Heart left ventricle (tissue), 13 donors: Measurements from ENCODE around the gene KCNMA1.

ENCODE experiments used
- CTCF ChIP-seq, 12 donors: fragments of 200-600 bp; sonication (generic) in 4 of 12; IDR thresholded peaks; one replicate each; pipeline versions ENCODE4 v1.5.0 to v1.8.0; 2018 to 2022; ENCODE audit warnings: antibody characterized with exemption in 12 of 12, mild to moderate bottlenecking in 5 of 12
- POLR2A ChIP-seq, 2 donors: fragments of 450-650 bp; IDR thresholded peaks; one replicate each; pipeline ENCODE4 v1.6.1; 2017; ENCODE audit warnings: antibody characterized with exemption in 2 of 2, mild to moderate bottlenecking in 2 of 2, moderate library complexity in 2 of 2
- donor health status: ischemic (EF 13 %, LVEDD 7.1; RV severe dilation, severe dysfunction).
- donor health status: DM: no; HTN: yes; CAD: no.
- donor health status: DM: no; HTN: no; CAD: no.
- donor health status: ischemic (EF 25% LVEDD 6.9; RV normal size, moderate dysfunction).
- donor health status: ischemic (EF 25% LVEDD 5.7; RV mildly dilated, moderate dysfunction).
- donor health status: ischemic (EF 35%, LVEDD 5.7; RV mildly dilated, moderate dysfunction).
- donor health status: nonischemic (EF 11% LVEDD 7.7; RV severe dilation, severe dysfunction).
- donor health status: DM: yes; HTN: yes; CAD: no.
- donor health status: PGD.
- donor health status: ischemic (EF 29% LVEDD 5.4; RV normal size, mild dysfunction).
- donor health status: nonischemic (EF 23%, LVEDD 6.1; RV moderate dilation, normal function).

GRCh38 chr10:77283326-77283725, 354.3 kb downstream of the KCNMA1 start:
- TF ChIP-seq CTCF (IDR thresholded peaks at IDR 0.05) (no peak), POLR2A (IDR thresholded peaks at IDR 0.05) (no peak)
